T-helper 2 cell (primary cell): ENCODE measurements around the gene CHTF8.
"Not testable (repeated sequence)": the region's sequence is repeated elsewhere in the genome, so short reads cannot be mapped to it uniquely, and the experiment has no call there.

ENCODE experiments used
- DNase-seq, 5 experiments: peaks; one replicate each; pipeline versions ENCODE4 v3.0.0 to v3.0.0-alpha.2; 2012 to 2022

Gene CHTF8

GRCh38 chr16:69138608-69139007 lies 6.2 kb upstream of the CHTF8 start:
- no peak for DNase-seq

GRCh38 chr16:69133373-69133954 lies 1.1 kb upstream of the CHTF8 start:
- peak in 1 of 5 experiments; percentile 73 for DNase-seq

- peak; percentile 54 to 80 (median 63) for DNase-seq
Observed at GRCh38 chr16:69131839-69132423, 457 bp downstream of the CHTF8 start.

- DNase-seq: peak in 1 of 5 experiments; percentile 23
Observed at GRCh38 chr16:69131167-69131838, 1.1 kb downstream of the CHTF8 start.

- DNase-seq: no peak
Observed at GRCh38 chr16:69130461-69130860, 1.9 kb downstream of the CHTF8 start.

GRCh38 chr16:69127966-69128510 lies 4.3 kb downstream of the CHTF8 start:
- DNase-seq: no peak

GRCh38 chr16:69126801-69127200 lies 5.6 kb downstream of the CHTF8 start:
- DNase-seq: not testable (repeated sequence)

GRCh38 chr16:69126221-69126620 lies 6.2 kb downstream of the CHTF8 start:
- no peak for DNase-seq

GRCh38 chr16:69124961-69125360 lies 7.4 kb downstream of the CHTF8 start:
- DNase-seq: not testable (repeated sequence)

- DNase-seq: not testable (repeated sequence)
Observed at GRCh38 chr16:69124406-69124805, 8.0 kb downstream of the CHTF8 start.

GRCh38 chr16:69123910-69124309 lies 8.5 kb downstream of the CHTF8 start:
- DNase-seq: peak in 4 of 5 experiments; percentile 35 to 78 (median 48)

GRCh38 chr16:69120096-69120664 lies 12.2 kb downstream of the CHTF8 start:
- no peak for DNase-seq

GRCh38 chr16:69119536-69119935 lies 12.9 kb downstream of the CHTF8 start:
- DNase-seq: no peak

- DNase-seq: no peak
Observed at GRCh38 chr16:69118994-69119393, 13.4 kb downstream of the CHTF8 start.

GRCh38 chr16:69118468-69118867 lies 13.9 kb downstream of the CHTF8 start:
- DNase-seq: no peak

- DNase-seq: no peak
Observed at GRCh38 chr16:69116906-69117305, 15.5 kb downstream of the CHTF8 start.

GRCh38 chr16:69116256-69116875 lies 16.0 kb downstream of the CHTF8 start:
- DNase-seq: no peak

GRCh38 chr16:69115837-69116236 lies 16.6 kb downstream of the CHTF8 start:
- DNase-seq: peak in 1 of 5 experiments; percentile 35

GRCh38 chr16:69115361-69115760 lies 17.0 kb downstream of the CHTF8 start:
- no peak for DNase-seq

- no peak for DNase-seq
Observed at GRCh38 chr16:69114976-69115355, 17.4 kb downstream of the CHTF8 start.

- DNase-seq: no peak
Observed at GRCh38 chr16:69114346-69114975, 17.9 kb downstream of the CHTF8 start.

- no peak for DNase-seq
Observed at GRCh38 chr16:69113216-69113615, 19.2 kb downstream of the CHTF8 start.
